ENCODE results near the gene PODXL2.

DNA sequence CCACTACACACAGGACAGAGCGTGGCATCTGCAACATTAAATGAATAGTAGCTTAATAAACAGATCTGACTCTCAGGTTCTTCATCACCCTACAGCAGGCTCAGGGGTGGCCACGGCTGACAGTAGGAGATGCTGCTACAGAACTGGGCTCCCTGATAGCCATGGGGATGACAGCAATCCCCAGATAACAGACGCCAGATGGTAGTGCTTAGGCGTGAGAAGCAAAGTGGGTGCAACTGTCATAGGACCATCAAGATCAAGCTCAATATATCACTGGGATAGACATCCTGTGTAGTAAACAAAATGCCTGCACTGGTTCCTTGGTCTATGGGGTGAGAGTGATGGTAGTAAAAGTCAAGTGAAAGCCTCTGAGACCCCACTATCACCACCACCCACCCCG, 35.8 kb upstream of the PODXL2 start:
- TF ChIP-seq, protein P1, sequence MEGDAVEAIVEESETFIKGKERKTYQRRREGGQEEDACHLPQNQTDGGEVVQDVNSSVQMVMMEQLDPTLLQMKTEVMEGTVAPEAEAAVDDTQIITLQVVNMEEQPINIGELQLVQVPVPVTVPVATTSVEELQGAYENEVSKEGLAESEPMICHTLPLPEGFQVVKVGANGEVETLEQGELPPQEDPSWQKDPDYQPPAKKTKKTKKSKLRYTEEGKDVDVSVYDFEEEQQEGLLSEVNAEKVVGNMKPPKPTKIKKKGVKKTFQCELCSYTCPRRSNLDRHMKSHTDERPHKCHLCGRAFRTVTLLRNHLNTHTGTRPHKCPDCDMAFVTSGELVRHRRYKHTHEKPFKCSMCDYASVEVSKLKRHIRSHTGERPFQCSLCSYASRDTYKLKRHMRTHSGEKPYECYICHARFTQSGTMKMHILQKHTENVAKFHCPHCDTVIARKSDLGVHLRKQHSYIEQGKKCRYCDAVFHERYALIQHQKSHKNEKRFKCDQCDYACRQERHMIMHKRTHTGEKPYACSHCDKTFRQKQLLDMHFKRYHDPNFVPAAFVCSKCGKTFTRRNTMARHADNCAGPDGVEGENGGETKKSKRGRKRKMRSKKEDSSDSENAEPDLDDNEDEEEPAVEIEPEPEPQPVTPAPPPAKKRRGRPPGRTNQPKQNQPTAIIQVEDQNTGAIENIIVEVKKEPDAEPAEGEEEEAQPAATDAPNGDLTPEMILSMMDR (IDR thresholded peaks at IDR 0.05; ENCODE audit: control extremely low read depth in 1 of 3, insufficient read depth in 1 of 3, low read depth in 1 of 3, low read length in 3 of 3) = no peak
- no peak for TF ChIP-seq POLR2AphosphoS5 (IDR thresholded peaks at IDR 0.05; ENCODE audit: low read depth, low read length)
- TF ChIP-seq, protein P2, sequence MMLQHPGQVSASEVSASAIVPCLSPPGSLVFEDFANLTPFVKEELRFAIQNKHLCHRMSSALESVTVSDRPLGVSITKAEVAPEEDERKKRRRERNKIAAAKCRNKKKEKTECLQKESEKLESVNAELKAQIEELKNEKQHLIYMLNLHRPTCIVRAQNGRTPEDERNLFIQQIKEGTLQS (IDR thresholded peaks at IDR 0.05; ENCODE audit: insufficient read depth, low read depth, low read length) = no peak
- TF ChIP-seq POLR2A (IDR thresholded peaks at IDR 0.05; ENCODE audit: control extremely low read depth in 1 of 2, low read depth in 2 of 2, low read length in 2 of 2) = no peak
- TF ChIP-seq EZH2 (IDR thresholded peaks at IDR 0.05; ENCODE audit: low read depth, low read length, severe bottlenecking) = no peak
- TF ChIP-seq, protein P3, sequence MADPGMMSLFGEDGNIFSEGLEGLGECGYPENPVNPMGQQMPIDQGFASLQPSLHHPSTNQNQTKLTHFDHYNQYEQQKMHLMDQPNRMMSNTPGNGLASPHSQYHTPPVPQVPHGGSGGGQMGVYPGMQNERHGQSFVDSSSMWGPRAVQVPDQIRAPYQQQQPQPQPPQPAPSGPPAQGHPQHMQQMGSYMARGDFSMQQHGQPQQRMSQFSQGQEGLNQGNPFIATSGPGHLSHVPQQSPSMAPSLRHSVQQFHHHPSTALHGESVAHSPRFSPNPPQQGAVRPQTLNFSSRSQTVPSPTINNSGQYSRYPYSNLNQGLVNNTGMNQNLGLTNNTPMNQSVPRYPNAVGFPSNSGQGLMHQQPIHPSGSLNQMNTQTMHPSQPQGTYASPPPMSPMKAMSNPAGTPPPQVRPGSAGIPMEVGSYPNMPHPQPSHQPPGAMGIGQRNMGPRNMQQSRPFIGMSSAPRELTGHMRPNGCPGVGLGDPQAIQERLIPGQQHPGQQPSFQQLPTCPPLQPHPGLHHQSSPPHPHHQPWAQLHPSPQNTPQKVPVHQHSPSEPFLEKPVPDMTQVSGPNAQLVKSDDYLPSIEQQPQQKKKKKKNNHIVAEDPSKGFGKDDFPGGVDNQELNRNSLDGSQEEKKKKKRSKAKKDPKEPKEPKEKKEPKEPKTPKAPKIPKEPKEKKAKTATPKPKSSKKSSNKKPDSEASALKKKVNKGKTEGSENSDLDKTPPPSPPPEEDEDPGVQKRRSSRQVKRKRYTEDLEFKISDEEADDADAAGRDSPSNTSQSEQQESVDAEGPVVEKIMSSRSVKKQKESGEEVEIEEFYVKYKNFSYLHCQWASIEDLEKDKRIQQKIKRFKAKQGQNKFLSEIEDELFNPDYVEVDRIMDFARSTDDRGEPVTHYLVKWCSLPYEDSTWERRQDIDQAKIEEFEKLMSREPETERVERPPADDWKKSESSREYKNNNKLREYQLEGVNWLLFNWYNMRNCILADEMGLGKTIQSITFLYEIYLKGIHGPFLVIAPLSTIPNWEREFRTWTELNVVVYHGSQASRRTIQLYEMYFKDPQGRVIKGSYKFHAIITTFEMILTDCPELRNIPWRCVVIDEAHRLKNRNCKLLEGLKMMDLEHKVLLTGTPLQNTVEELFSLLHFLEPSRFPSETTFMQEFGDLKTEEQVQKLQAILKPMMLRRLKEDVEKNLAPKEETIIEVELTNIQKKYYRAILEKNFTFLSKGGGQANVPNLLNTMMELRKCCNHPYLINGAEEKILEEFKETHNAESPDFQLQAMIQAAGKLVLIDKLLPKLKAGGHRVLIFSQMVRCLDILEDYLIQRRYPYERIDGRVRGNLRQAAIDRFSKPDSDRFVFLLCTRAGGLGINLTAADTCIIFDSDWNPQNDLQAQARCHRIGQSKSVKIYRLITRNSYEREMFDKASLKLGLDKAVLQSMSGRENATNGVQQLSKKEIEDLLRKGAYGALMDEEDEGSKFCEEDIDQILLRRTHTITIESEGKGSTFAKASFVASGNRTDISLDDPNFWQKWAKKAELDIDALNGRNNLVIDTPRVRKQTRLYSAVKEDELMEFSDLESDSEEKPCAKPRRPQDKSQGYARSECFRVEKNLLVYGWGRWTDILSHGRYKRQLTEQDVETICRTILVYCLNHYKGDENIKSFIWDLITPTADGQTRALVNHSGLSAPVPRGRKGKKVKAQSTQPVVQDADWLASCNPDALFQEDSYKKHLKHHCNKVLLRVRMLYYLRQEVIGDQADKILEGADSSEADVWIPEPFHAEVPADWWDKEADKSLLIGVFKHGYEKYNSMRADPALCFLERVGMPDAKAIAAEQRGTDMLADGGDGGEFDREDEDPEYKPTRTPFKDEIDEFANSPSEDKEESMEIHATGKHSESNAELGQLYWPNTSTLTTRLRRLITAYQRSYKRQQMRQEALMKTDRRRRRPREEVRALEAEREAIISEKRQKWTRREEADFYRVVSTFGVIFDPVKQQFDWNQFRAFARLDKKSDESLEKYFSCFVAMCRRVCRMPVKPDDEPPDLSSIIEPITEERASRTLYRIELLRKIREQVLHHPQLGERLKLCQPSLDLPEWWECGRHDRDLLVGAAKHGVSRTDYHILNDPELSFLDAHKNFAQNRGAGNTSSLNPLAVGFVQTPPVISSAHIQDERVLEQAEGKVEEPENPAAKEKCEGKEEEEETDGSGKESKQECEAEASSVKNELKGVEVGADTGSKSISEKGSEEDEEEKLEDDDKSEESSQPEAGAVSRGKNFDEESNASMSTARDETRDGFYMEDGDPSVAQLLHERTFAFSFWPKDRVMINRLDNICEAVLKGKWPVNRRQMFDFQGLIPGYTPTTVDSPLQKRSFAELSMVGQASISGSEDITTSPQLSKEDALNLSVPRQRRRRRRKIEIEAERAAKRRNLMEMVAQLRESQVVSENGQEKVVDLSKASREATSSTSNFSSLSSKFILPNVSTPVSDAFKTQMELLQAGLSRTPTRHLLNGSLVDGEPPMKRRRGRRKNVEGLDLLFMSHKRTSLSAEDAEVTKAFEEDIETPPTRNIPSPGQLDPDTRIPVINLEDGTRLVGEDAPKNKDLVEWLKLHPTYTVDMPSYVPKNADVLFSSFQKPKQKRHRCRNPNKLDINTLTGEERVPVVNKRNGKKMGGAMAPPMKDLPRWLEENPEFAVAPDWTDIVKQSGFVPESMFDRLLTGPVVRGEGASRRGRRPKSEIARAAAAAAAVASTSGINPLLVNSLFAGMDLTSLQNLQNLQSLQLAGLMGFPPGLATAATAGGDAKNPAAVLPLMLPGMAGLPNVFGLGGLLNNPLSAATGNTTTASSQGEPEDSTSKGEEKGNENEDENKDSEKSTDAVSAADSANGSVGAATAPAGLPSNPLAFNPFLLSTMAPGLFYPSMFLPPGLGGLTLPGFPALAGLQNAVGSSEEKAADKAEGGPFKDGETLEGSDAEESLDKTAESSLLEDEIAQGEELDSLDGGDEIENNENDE (IDR thresholded peaks at IDR 0.05; ENCODE audit: insufficient replicate concordance, low read length) = no peak
- no peak for TF ChIP-seq HDAC6 (IDR thresholded peaks at IDR 0.05; ENCODE audit: low read depth, low read length)
- TF ChIP-seq, protein P4, sequence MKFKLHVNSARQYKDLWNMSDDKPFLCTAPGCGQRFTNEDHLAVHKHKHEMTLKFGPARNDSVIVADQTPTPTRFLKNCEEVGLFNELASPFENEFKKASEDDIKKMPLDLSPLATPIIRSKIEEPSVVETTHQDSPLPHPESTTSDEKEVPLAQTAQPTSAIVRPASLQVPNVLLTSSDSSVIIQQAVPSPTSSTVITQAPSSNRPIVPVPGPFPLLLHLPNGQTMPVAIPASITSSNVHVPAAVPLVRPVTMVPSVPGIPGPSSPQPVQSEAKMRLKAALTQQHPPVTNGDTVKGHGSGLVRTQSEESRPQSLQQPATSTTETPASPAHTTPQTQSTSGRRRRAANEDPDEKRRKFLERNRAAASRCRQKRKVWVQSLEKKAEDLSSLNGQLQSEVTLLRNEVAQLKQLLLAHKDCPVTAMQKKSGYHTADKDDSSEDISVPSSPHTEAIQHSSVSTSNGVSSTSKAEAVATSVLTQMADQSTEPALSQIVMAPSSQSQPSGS (IDR thresholded peaks at IDR 0.05; ENCODE audit: low read length) = no peak
- no peak for TF ChIP-seq EP300 (IDR thresholded peaks at IDR 0.05; ENCODE audit: borderline replicate concordance in 1 of 2, low read depth in 2 of 2, low read length in 2 of 2)
- no peak for TF ChIP-seq TAF1 (IDR thresholded peaks at IDR 0.05; ENCODE audit: low read depth, low read length)
- TF ChIP-seq CREB1 (IDR thresholded peaks at IDR 0.05) = no peak

All from H1 (cell line).